HG02852 (cell line): Measurements from ENCODE around the gene PELI2.

Experiments
- ATAC-seq: cut with Tn5 transposase; IDR thresholded peaks from one replicate; pipeline ENCODE4 v1.9.1; 2021; ENCODE audit warnings: mild to moderate bottlenecking, moderate library complexity; ENCODE audit not compliant: unreplicated experiment

PELI2 gene

GRCh38 chr14:56224691-56225681, 106.8 kb downstream of the PELI2 start:
- no peak for ATAC-seq

- no peak for ATAC-seq
Observed at GRCh38 chr14:56235388-56235787, 117.2 kb downstream of the PELI2 start.

- no peak for ATAC-seq
Observed at GRCh38 chr14:56237398-56237797, 119.2 kb downstream of the PELI2 start.

GRCh38 chr14:56241461-56241860, 123.2 kb downstream of the PELI2 start:
- no peak for ATAC-seq

- ATAC-seq, result no peak
Observed at GRCh38 chr14:56243110-56243509, 124.9 kb downstream of the PELI2 start.

GRCh38 chr14:56244138-56244789, 126.1 kb downstream of the PELI2 start:
- no peak for ATAC-seq

- no peak for ATAC-seq
Observed at GRCh38 chr14:56247495-56248200, 129.4 kb downstream of the PELI2 start.

GRCh38 chr14:56248442-56248841, 130.2 kb downstream of the PELI2 start:
- ATAC-seq, result no peak

GRCh38 chr14:56261046-56261445, 142.8 kb downstream of the PELI2 start:
- no peak for ATAC-seq

GRCh38 chr14:56262530-56262929, 144.3 kb downstream of the PELI2 start:
- ATAC-seq, result no peak

- ATAC-seq, result no peak
Observed at GRCh38 chr14:56268039-56268438, 149.8 kb downstream of the PELI2 start.

GRCh38 chr14:56268673-56269072, 150.5 kb downstream of the PELI2 start:
- no peak for ATAC-seq

- no peak for ATAC-seq
Observed at GRCh38 chr14:56270921-56271320, 152.7 kb downstream of the PELI2 start.

GRCh38 chr14:56271970-56272369, 153.8 kb downstream of the PELI2 start:
- ATAC-seq, result no peak

GRCh38 chr14:56273155-56273554, 154.9 kb downstream of the PELI2 start:
- ATAC-seq, result no peak

- ATAC-seq, result no peak
Observed at GRCh38 chr14:56273951-56274350, 155.7 kb downstream of the PELI2 start.

- ATAC-seq, result no peak
Observed at GRCh38 chr14:56274556-56274955, 156.3 kb downstream of the PELI2 start.

- no peak for ATAC-seq
Observed at GRCh38 chr14:56276108-56276507, 157.9 kb downstream of the PELI2 start.

- ATAC-seq, result no peak
Observed at GRCh38 chr14:56278383-56278782, 160.2 kb downstream of the PELI2 start.

GRCh38 chr14:56280843-56281242, 162.6 kb downstream of the PELI2 start:
- no peak for ATAC-seq

- ATAC-seq, result no peak
Observed at GRCh38 chr14:56282179-56282578, 164.0 kb downstream of the PELI2 start.
